NCI-H187 treated with DMSO at 0.1 percent for 48 hours (cell line): Measurements from ENCODE around the gene SFMBT2.
"Not testable (repeated sequence)": the region's sequence is repeated elsewhere in the genome, so short reads cannot be mapped to it uniquely, and the experiment has no call there.

ENCODE experiments used
- DNase-seq: peaks from one replicate; lab custom pipeline; 2025; lab: John Stamatoyannopoulos, UW

Gene SFMBT2

GRCh38 chr10:7320072-7320471 is 90.8 kb downstream of the SFMBT2 start:
- no peak for DNase-seq

GRCh38 chr10:7319632-7320031 is 91.2 kb downstream of the SFMBT2 start:
- no peak for DNase-seq

GRCh38 chr10:7318836-7319235 is 92.0 kb downstream of the SFMBT2 start:
- DNase-seq, result no peak

GRCh38 chr10:7317786-7318446 is 92.9 kb downstream of the SFMBT2 start:
- DNase-seq, result no peak

GRCh38 chr10:7316839-7317238 is 94.0 kb downstream of the SFMBT2 start:
- DNase-seq, result no peak

- DNase-seq, result no peak
Observed at GRCh38 chr10:7315906-7316305, 94.9 kb downstream of the SFMBT2 start.

GRCh38 chr10:7314170-7314569 is 96.7 kb downstream of the SFMBT2 start:
- DNase-seq, result no peak

- DNase-seq, result no peak
Observed at GRCh38 chr10:7312488-7312857, 98.4 kb downstream of the SFMBT2 start.

GRCh38 chr10:7311850-7312487 is 98.9 kb downstream of the SFMBT2 start:
- not testable (repeated sequence) for DNase-seq

GRCh38 chr10:7311218-7311849 is 99.5 kb downstream of the SFMBT2 start:
- DNase-seq, result no peak

GRCh38 chr10:7310076-7310475 is 100.8 kb downstream of the SFMBT2 start:
- DNase-seq, result no peak

- no peak for DNase-seq
Observed at GRCh38 chr10:7308826-7309225, 102.0 kb downstream of the SFMBT2 start.

- DNase-seq, result no peak
Observed at GRCh38 chr10:7306616-7307015, 104.2 kb downstream of the SFMBT2 start.

GRCh38 chr10:7306147-7306546 is 104.7 kb downstream of the SFMBT2 start:
- no peak for DNase-seq

GRCh38 chr10:7305053-7305452 is 105.8 kb downstream of the SFMBT2 start:
- no peak for DNase-seq

GRCh38 chr10:7304110-7304509 is 106.7 kb downstream of the SFMBT2 start:
- DNase-seq, result no peak

GRCh38 chr10:7302930-7303557 is 107.8 kb downstream of the SFMBT2 start:
- DNase-seq, result no peak

- DNase-seq, result no peak
Observed at GRCh38 chr10:7302392-7302906, 108.4 kb downstream of the SFMBT2 start.

- no peak for DNase-seq
Observed at GRCh38 chr10:7301006-7301778, 109.6 kb downstream of the SFMBT2 start.

GRCh38 chr10:7300384-7300971 is 110.4 kb downstream of the SFMBT2 start:
- no peak for DNase-seq

- DNase-seq, result not testable (repeated sequence)
Observed at GRCh38 chr10:7299601-7300325, 111.1 kb downstream of the SFMBT2 start.
